ENCODE data around the gene ZBTB7C.
A peak's percentile ranks its signal among the peaks of the same experiment; 100 is the strongest.

The ZBTB7C gene

GRCh38 chr18:48167897-48168253 lies 241.3 kb downstream of the ZBTB7C start:
- DNase-seq (ENCODE audit: low read depth in 2 of 2): no peak

- DNase-seq (ENCODE audit: low read depth in 2 of 2): no peak
Measured at GRCh38 chr18:48166336-48166875, 242.8 kb downstream of the ZBTB7C start.

- DNase-seq (ENCODE audit: low read depth in 2 of 2): no peak
Measured at GRCh38 chr18:48165111-48165866, 243.9 kb downstream of the ZBTB7C start.

GRCh38 chr18:48164701-48165100 lies 244.5 kb downstream of the ZBTB7C start:
- no peak for DNase-seq (ENCODE audit: low read depth in 2 of 2)

- no peak for DNase-seq (ENCODE audit: low read depth in 2 of 2)
Measured at GRCh38 chr18:48164116-48164515, 245.1 kb downstream of the ZBTB7C start.

- DNase-seq (ENCODE audit: low read depth in 2 of 2): no peak
Measured at GRCh38 chr18:48163738-48164115, 245.5 kb downstream of the ZBTB7C start.

GRCh38 chr18:48162956-48163737 lies 246.0 kb downstream of the ZBTB7C start:
- no peak for DNase-seq (ENCODE audit: low read depth in 2 of 2)

- DNase-seq (ENCODE audit: low read depth in 2 of 2): no peak
Measured at GRCh38 chr18:48161911-48162698, 247.1 kb downstream of the ZBTB7C start.

GRCh38 chr18:48161191-48161910 lies 247.8 kb downstream of the ZBTB7C start:
- DNase-seq (ENCODE audit: low read depth in 2 of 2): peak; percentile 17 to 50

- DNase-seq (ENCODE audit: low read depth in 2 of 2): no peak
Measured at GRCh38 chr18:48160622-48161021, 248.6 kb downstream of the ZBTB7C start.

- DNase-seq (ENCODE audit: low read depth in 2 of 2): no peak
Measured at GRCh38 chr18:48159816-48160215, 249.4 kb downstream of the ZBTB7C start.

- DNase-seq (ENCODE audit: low read depth in 2 of 2): no peak
Measured at GRCh38 chr18:48158721-48159120, 250.5 kb downstream of the ZBTB7C start.

GRCh38 chr18:48157956-48158355 lies 251.2 kb downstream of the ZBTB7C start:
- DNase-seq (ENCODE audit: low read depth in 2 of 2): no peak

GRCh38 chr18:48155856-48156255 lies 253.3 kb downstream of the ZBTB7C start:
- no peak for DNase-seq (ENCODE audit: low read depth in 2 of 2)

- no peak for DNase-seq (ENCODE audit: low read depth in 2 of 2)
Measured at GRCh38 chr18:48154828-48155227, 254.4 kb downstream of the ZBTB7C start.

- DNase-seq (ENCODE audit: low read depth in 2 of 2): no peak
Measured at GRCh38 chr18:48153613-48154481, 255.3 kb downstream of the ZBTB7C start.

- no peak for DNase-seq (ENCODE audit: low read depth in 2 of 2)
Measured at GRCh38 chr18:48152549-48152948, 256.6 kb downstream of the ZBTB7C start.

- DNase-seq (ENCODE audit: low read depth in 2 of 2): no peak
Measured at GRCh38 chr18:48151421-48152065, 257.6 kb downstream of the ZBTB7C start.

GRCh38 chr18:48149020-48149685 lies 260.0 kb downstream of the ZBTB7C start:
- DNase-seq (ENCODE audit: low read depth in 2 of 2): no peak

Measured in stimulated activated CD4-positive, alpha-beta T cell treated with anti-CD3 and anti-CD28 coated beads, Interleukin-1b, Interleukin-23, amount 100 ng/mL, for 1 hour (primary cell).